ENCODE data around the gene CAMKK1.

CAMKK1 gene

GRCh38 chr17:3861761-3862681 lies 30.8 kb downstream of the CAMKK1 start (continued):
- TF ChIP-seq POU6F1 (CRISPR knock-in tag; IDR thresholded peaks at IDR 0.05; ENCODE audit: borderline replicate concordance, low read depth) (no peak), ZNF8 (CRISPR knock-in tag; IDR thresholded peaks at IDR 0.05) (no peak), TSHZ2 (CRISPR knock-in tag; IDR thresholded peaks at IDR 0.05) (no peak)

- TF ChIP-seq ZFP3 (CRISPR knock-in tag; IDR thresholded peaks at IDR 0.05) (no peak), TSHZ2 (CRISPR knock-in tag; IDR thresholded peaks at IDR 0.05) (no peak), CSRNP3 (CRISPR knock-in tag; IDR thresholded peaks at IDR 0.05) (no peak), CREB5 (CRISPR knock-in tag; IDR thresholded peaks at IDR 0.05; ENCODE audit: low read depth) (no peak), ZFP30 (CRISPR knock-in tag; IDR thresholded peaks at IDR 0.05) (no peak), ZNF8 (CRISPR knock-in tag; IDR thresholded peaks at IDR 0.05) (no peak), RARB (CRISPR knock-in tag; IDR thresholded peaks at IDR 0.05) (no peak), ZNF70 (CRISPR knock-in tag; IDR thresholded peaks at IDR 0.05) (no peak), ARNTL (CRISPR knock-in tag; IDR thresholded peaks at IDR 0.05; ENCODE audit: borderline replicate concordance, low read depth) (no peak), SNAI2 (CRISPR knock-in tag; IDR thresholded peaks at IDR 0.05) (no peak), POU6F1 (CRISPR knock-in tag; IDR thresholded peaks at IDR 0.05; ENCODE audit: borderline replicate concordance, low read depth) (no peak), ISL1 (CRISPR knock-in tag; IDR thresholded peaks at IDR 0.05) (no peak), TCF4 (CRISPR knock-in tag; IDR thresholded peaks at IDR 0.05; ENCODE audit: borderline replicate concordance) (no peak)
- no peak for ATAC-seq
Observed at GRCh38 chr17:3860939-3861700, 31.7 kb downstream of the CAMKK1 start.

- ATAC-seq: no peak
- no peak for TF ChIP-seq ZNF565 (CRISPR knock-in tag; conservative IDR thresholded peaks at IDR 0.05; ENCODE audit: low read depth)
- no peak for TF ChIP-seq ZNF70 (CRISPR knock-in tag; IDR thresholded peaks at IDR 0.05)
Observed at GRCh38 chr17:3859940-3860339, 32.9 kb downstream of the CAMKK1 start.
